OCI-LY1 (cell line): ENCODE results near the gene PRODH.

Source experiments
- H2AFZ ChIP-seq: fragments of 200-600 bp; sonication (generic), shearing (Covaris generic); 2 replicates; pipeline ENCODE4 v1.6.0; 2014; ENCODE audit warnings: antibody characterized with exemption, mild to moderate bottlenecking, low read length
- H3F3A ChIP-seq: fragments of 200-600 bp; sonication (generic), shearing (Covaris generic); 2 replicates; pipeline ENCODE4 v1.6.0; 2014; ENCODE audit warnings: mild to moderate bottlenecking, antibody characterized with exemption, low read length, moderate library complexity; ENCODE audit not compliant: insufficient read depth
- H3K27ac ChIP-seq: fragments of 200-600 bp; sonication (generic); 2 replicates; pipeline ENCODE4 v1.5.1; 2014; ENCODE audit warnings: low read length, mixed run types, mild to moderate bottlenecking, low read depth; ENCODE audit not compliant: poor library complexity, severe bottlenecking
- H3K27me3 ChIP-seq: fragments of 200-600 bp; sonication (generic); 2 replicates; pipeline ENCODE4 v1.6.0; 2014; ENCODE audit warnings: antibody characterized with exemption, mild to moderate bottlenecking, low read length, moderate library complexity; ENCODE audit not compliant: insufficient read depth
- H3K36me3 ChIP-seq: fragments of 200-600 bp; sonication (generic); 2 replicates; pipeline ENCODE4 v1.6.1; 2014; ENCODE audit warnings: mild to moderate bottlenecking, antibody characterized with exemption, low read length, moderate library complexity, mixed read lengths; ENCODE audit not compliant: insufficient read depth
- H3K4me1 ChIP-seq: fragments of 200-600 bp; sonication (generic); 2 replicates; pipeline ENCODE4 v1.5.1; 2014; ENCODE audit warnings: mild to moderate bottlenecking, low read length, moderate library complexity; ENCODE audit not compliant: insufficient read depth, severe bottlenecking
- H3K4me2 ChIP-seq: fragments of 200-600 bp; sonication (generic), shearing (Covaris generic); 2 replicates; pipeline ENCODE4 v1.6.1; 2014; ENCODE audit warnings: low read length
- H3K4me3 ChIP-seq: fragments of 200-600 bp; sonication (generic); 2 replicates; pipeline ENCODE4 v1.5.1; 2014; ENCODE audit warnings: low read length, low read depth, mild to moderate bottlenecking, mixed read lengths; ENCODE audit not compliant: poor library complexity, severe bottlenecking
- H3K79me2 ChIP-seq: fragments of 200-600 bp; shearing (Covaris generic); 2 replicates; pipeline ENCODE4 v1.6.1; 2016; ENCODE audit warnings: mixed run types, low read length, mixed read lengths; ENCODE audit not compliant: insufficient read depth
- H3K9ac ChIP-seq: fragments of 200-600 bp; sonication (generic), shearing (Covaris generic); 2 replicates; pipeline ENCODE4 v1.6.1; 2014; ENCODE audit warnings: mild to moderate bottlenecking, low read length, mixed read lengths
- H3K9me2 ChIP-seq: fragments of 200-600 bp; sonication (generic), shearing (Covaris generic); 2 replicates; pipeline ENCODE4 v1.6.1; 2014; ENCODE audit warnings: low read depth, mild to moderate bottlenecking, low read length, mixed read lengths
- H3K9me3 ChIP-seq: fragments of 200-600 bp; shearing (Covaris generic); 2 replicates; pipeline ENCODE4 v1.6.1; 2014; ENCODE audit warnings: low read length, mixed read lengths
- H4K20me1 ChIP-seq: fragments of 200-600 bp; sonication (generic), shearing (Covaris generic); 2 replicates; pipeline ENCODE4 v1.6.0; 2016; ENCODE audit warnings: mild to moderate bottlenecking, low read length; ENCODE audit not compliant: insufficient read depth
- CTCF ChIP-seq: fragments of 200-600 bp; sonication (generic), shearing (Covaris generic); IDR thresholded peaks from 2 replicates; pipeline ENCODE4 v1.5.1; 2017; ENCODE audit warnings: mild to moderate bottlenecking, antibody characterized with exemption, low read length, moderate library complexity, mixed read lengths
- EZH2 ChIP-seq: fragments of 200-600 bp; sonication (generic), shearing (Covaris generic); IDR thresholded peaks from 2 replicates; pipeline ENCODE4 v1.8.0; 2017; ENCODE audit warnings: borderline replicate concordance, mixed run types, mild to moderate bottlenecking, antibody characterized with exemption, low read length, moderate library complexity, mixed read lengths

The PRODH gene

GRCh38 chr22:18983120-18983651 is 47.1 kb upstream of the PRODH start:
- H3K79me2 ChIP-seq: no peaks in the 10 kb centered on the region
- no peak overlapping the region for H3K27ac ChIP-seq
- TF ChIP-seq EZH2 (no peak), CTCF (no peak)
- H3K4me3 ChIP-seq: no peak overlapping the region
- H3K9me2 ChIP-seq: no peaks in the 10 kb centered on the region
- no peaks in the 10 kb centered on the region for H4K20me1 ChIP-seq
- no peaks in the 10 kb centered on the region for H3K4me1 ChIP-seq
- no peak overlapping the region for H3K9ac ChIP-seq
- H3K4me2 ChIP-seq: no peak overlapping the region
- no peaks in the 10 kb centered on the region; the same call in 1 of the 2 replicates for H3K27me3 ChIP-seq
- H3F3A ChIP-seq: no peaks in the 10 kb centered on the region
- H3K9me3 ChIP-seq: no peaks in the 10 kb centered on the region
- H3K36me3 ChIP-seq: no peaks in the 10 kb centered on the region
- no peak overlapping the region for H2AFZ ChIP-seq

GRCh38 chr22:18980829-18981228 is 44.7 kb upstream of the PRODH start:
- H3K4me1 ChIP-seq: no peaks in the 10 kb centered on the region
- H3K9me2 ChIP-seq: no peaks in the 10 kb centered on the region
- no peak overlapping the region for H3K4me2 ChIP-seq
- H3K27me3 ChIP-seq: no peaks in the 10 kb centered on the region; the same call in 1 of the 2 replicates
- TF ChIP-seq EZH2 (no peak), CTCF (no peak)
- no peak overlapping the region for H3K4me3 ChIP-seq
- no peak overlapping the region for H2AFZ ChIP-seq
- no peak overlapping the region for H3K27ac ChIP-seq
- no peaks in the 10 kb centered on the region for H3F3A ChIP-seq
- H3K36me3 ChIP-seq: no peaks in the 10 kb centered on the region
- H3K9me3 ChIP-seq: no peaks in the 10 kb centered on the region
- no peaks in the 10 kb centered on the region for H3K79me2 ChIP-seq
- no peak overlapping the region for H3K9ac ChIP-seq
- no peaks in the 10 kb centered on the region for H4K20me1 ChIP-seq

GRCh38 chr22:18979957-18980356 is 43.9 kb upstream of the PRODH start:
- Histone ChIP-seq H3F3A (no peaks in the 10 kb centered on the region), H4K20me1 (no peaks in the 10 kb centered on the region), H3K4me3 (no peak overlapping the region), H3K9me2 (no peaks in the 10 kb centered on the region), H3K4me2 (no peak overlapping the region), H3K9me3 (no peaks in the 10 kb centered on the region), H3K27ac (no peak overlapping the region), H3K36me3 (no peaks in the 10 kb centered on the region), H3K4me1 (no peaks in the 10 kb centered on the region), H2AFZ (no peak overlapping the region), H3K9ac (no peak overlapping the region), H3K27me3 (no peaks in the 10 kb centered on the region; the same call in 1 of the 2 replicates), H3K79me2 (no peaks in the 10 kb centered on the region)
- no peak for TF ChIP-seq EZH2
- no peak for TF ChIP-seq CTCF
